Esophagus mucosa (tissue), 1 donor: ENCODE measurements around the gene STIP1. TPM values are rescaled to one million over a fixed set of nuclear protein-coding genes. Genes with fewer than 3 reads are reported as not detected.

ENCODE experiments used
- ATAC-seq: fragments of 200-7000 bp; cut with Tn5 transposase; one replicate; pipeline ENCODE4 v1.9.1; 2020
- total RNA-seq: library from RNA; stranded (reverse); gene quantifications from one replicate; pipeline ENCODE4 v1.2.4, GENCODE V29; 2023
- donor health status: DM: yes; HTN: yes; CAD: no.

Gene STIP1
- total RNA-seq, 1 donor from 2014 or later: 74.2 TPM

GRCh38 chr11:64239662-64240434 lies 53.9 kb downstream of the STIP1 start:
- no peak for ATAC-seq

- peak; percentile 68 for ATAC-seq
These were observed 54.7 kb downstream of the STIP1 start, which contains the start of gene FKBP2 for GRCh38 chr11:64240435-64241240. FKBP2 (plus strand) TSS chr11:64241095; CDS start chr11:64242388, 1,293 bp downstream.

- peak; percentile 79 for ATAC-seq
These were observed 55.2 kb downstream of the STIP1 start for GRCh38 chr11:64241241-64241490.

GRCh38 chr11:64241491-64242374 lies 55.8 kb downstream of the STIP1 start:
- ATAC-seq: peak; percentile 1

DNA sequence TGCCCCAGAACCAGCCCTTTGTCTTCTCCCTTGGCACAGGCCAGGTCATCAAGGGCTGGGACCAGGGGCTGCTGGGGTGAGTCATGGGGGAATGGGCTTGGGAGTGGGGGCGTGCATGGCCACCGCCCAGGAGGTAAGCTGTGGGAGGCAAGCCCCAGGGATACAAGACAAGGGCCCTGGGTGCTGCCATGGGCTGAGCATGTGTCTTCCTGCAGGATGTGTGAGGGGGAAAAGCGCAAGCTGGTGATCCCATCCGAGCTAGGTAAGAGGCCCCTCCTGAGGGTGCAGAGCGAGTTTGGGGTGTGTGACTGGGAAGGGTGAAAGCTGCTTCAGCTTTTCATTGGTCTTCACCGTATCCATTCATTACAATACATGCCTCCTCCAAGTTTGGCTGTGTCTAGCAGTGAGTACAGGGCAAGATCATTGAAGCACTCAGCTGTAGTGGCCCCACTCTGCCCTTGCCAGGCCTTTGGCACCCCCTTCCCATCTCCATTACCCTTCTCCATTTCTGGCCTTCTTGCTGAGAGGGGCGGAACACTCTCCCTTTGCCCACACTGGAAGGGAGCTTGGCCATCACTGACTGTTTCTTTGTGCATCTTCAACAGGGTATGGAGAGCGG lies 57.4 kb downstream of the STIP1 start:
- no peak for ATAC-seq

- no peak for ATAC-seq
These were observed 58.1 kb downstream of the STIP1 start for GRCh38 chr11:64244107-64244506.

DNA sequence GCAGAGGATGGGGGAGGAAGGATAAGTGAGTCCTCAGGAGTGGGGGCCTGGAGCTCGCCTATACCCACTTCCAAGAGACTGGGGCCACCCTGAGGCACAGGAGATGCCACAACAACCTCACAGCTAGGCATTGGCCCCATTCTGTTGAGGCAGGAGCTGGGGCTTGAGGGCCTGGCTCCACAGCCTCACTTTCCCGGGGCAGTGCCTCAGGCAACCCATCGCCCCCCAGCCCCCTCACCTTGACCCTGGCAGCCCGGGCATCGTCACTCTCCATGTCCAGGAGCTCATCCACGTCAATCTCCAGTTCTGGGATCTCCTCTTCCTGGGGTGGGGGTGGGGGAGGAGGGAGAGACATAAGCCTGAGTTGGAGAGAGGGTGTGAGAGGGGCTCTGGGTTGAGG lies 59.0 kb downstream of the STIP1 start:
- no peak for ATAC-seq

GRCh38 chr11:64245401-64245796 lies 59.4 kb downstream of the STIP1 start:
- ATAC-seq: no peak

DNA sequence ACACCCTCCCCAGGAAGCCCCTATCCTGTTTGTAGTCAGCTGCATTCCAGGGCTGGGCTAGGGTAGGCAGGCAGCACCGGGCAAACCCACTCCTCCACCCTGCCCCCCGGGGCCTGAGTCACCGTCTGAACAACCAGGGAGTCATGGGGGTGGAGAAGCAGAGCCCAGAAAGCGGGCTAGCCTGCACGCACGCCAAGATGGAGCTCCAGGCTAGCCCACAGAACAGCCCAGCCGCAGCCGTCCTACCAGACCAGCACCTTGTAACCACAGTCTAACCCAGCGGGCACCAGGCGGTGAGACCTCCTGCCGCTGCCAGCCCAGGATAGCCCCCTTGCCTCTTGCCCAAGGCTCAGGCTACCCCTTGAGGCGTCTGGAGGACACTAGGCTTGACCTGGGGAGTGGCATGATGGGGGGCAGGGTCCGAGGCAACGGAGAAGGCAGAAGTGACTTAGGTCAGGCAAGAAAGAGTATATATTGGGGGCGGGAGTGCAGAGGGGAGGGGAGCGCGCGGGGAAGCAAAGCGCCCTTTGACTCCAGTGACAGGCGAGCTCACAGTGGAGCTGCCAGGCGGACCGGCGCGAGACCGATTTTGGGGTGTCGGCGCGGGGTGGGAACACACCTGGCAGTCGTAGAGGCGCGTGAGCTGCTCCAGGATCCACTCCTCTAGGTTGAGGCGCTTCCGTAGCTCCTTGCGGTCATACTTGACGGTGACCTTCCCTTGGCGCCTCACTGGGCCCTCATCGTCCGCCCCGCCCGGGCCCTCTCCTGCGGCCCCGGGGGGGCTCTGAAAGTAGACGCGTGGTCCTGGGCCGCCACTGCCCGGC lies 60.0 kb downstream of the STIP1 start:
- ATAC-seq: peak; percentile 51

DNA sequence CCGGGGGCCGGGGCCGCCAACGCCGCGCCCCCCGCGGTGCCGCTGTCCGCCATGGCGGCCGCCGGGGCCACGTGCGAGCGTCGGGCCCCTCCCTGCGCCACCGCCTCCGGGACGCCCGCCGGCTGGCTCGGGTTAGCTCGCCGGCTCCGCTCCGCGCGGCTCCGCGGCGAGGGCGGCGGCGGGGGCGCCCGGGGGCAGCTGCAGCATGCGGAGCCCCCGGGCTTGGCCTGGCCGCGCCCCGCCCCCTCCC lies 60.6 kb downstream of the STIP1 start:
- peak; percentile 0 for ATAC-seq

- ATAC-seq: peak; percentile 55
These were observed 61.1 kb downstream of the STIP1 start, which contains the start of gene PPP1R14B for GRCh38 chr11:64246871-64247728. PPP1R14B (minus strand) TSS chr11:64246943; CDS start chr11:64246673, 270 bp downstream.

DNA sequence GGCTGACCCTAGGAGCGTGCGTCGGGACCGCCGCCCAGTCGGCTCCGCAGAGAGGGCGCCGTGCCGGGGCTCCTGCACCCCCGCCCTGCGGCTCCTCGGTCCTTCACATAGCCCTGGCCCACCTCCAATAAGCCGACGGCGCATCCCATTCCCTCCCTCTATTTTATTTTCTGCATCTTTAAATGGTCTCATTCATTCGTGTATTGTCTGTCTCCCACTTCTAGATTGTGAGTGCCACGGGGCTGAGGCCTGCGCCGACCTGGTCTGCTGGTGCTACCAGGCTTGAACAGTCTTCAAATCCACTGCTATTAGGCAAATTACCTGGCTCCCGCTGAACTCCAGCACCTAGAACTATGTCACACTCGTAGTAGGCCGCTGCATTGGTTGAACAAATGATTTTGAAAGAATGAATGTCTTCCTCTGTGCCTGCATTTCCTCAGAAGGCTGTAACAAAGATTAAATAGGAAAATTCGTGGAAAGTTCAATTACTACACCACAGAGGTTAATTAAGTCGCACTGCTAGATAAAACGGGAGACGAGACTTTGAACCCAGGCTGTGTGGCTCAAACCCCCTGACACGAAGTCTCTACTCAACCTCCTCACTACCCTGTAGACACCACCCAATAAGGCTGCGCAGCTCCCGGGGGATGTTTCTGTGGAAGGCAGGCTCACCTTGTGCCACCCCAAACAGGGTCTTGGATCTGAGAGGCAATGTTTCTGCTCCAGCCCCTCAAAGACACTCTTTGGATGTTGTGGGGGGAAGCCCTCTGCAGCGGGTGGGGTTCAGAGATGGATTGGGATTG lies 62.0 kb downstream of the STIP1 start:
- no peak for ATAC-seq

GRCh38 chr11:64248578-64248977 lies 62.6 kb downstream of the STIP1 start:
- no peak for ATAC-seq

DNA sequence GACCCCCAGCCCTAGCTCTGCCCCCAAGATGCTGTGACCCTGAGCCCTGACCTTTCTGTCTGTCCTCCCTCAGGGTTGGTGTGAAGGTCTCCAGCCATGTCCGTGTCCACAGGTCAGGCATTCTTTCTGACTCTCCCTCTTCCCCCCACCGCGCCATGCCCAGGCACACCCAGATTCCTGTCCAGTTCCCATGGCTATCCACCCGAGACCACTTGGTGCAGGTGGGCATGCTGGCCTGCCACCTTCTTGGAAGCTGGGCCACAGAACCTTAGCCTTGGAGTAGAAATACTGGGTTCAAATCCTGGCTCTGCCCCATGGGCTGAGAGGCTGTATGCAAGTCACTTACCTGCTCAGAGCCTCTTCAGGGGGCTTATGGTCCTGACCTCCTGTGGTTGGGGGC lies 63.1 kb downstream of the STIP1 start:
- ATAC-seq: no peak

GRCh38 chr11:64249563-64250414 lies 63.8 kb downstream of the STIP1 start:
- no peak for ATAC-seq

- no peak for ATAC-seq
These were observed 64.5 kb downstream of the STIP1 start for GRCh38 chr11:64250415-64251015.

DNA sequence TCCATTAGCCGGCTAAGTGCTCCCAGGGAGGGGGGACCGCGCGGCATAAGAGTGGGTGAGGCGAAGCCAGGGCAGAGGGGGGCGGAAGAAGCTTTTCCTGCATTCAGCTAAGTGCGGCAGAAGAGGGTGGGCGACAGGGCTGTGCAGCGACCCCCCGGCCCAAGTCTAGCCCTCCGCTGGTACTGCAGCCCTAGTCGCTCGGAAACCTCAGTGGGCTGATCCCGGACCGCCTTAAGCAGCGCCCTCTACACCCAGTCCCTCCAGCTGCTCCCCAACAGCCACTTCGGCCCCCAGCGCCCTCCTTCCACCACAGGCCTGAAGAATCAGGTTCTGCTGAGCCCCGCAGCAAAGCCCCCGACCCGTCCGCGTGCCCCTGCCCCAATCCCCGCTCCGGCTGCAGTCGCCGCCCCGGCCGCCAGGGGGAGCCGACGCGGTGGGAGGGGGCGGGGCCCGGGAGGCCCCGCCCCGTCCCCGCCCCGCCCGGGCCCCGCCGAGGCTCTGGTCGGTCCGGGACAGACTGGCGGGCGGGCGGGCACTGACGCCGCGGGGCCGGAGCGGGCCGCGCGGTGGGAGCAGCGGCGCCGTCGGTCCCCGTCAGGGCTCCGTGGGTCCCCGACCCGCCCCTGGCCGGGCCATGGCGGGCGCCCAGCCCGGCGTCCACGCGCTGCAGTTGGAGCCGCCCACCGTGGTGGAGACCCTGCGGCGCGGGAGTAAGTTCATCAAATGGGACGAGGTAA lies 65.2 kb downstream of the STIP1 start, which contains the start of gene PLCB3:
PLCB3 (plus strand) TSS at position 515 of the 737 bp plus-strand sequence; CDS start at position 635, 120 bp downstream.
- ATAC-seq: peak; percentile 61

DNA sequence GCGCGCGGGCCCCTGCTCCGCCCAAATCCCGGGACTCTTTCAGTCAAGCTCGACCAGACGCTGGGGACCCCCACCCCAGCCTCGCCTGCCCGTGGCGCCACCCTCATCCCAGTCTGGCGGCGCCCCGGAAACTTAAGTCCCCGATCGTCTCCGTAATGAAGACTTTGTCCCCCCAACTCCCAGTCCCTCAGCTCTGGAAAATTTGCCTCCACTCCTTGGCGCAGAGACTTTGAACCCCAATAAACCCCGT lies 65.7 kb downstream of the STIP1 start:
- ATAC-seq: no peak
